Transverse colon (tissue), 4 donors: ENCODE results near the gene MOB3B. TPM values are rescaled to one million over a fixed set of nuclear protein-coding genes. Genes with fewer than 3 reads are reported as not detected.

Experiments used
- DNase-seq: peaks from one replicate; pipeline ENCODE4 v3.0.0-alpha.2; 2019
- H3K27ac ChIP-seq, 4 donors: fragments of 200-600 bp; sonication (generic); 2 replicates each; pipeline ENCODE4 v1.5.1; 2016 to 2018; ENCODE audit warnings: inconsistent platforms in 4 of 4
- H3K27me3 ChIP-seq: fragments of 200-600 bp; sonication (generic); 2 replicates; pipeline ENCODE4 v1.5.1; 2017; ENCODE audit warnings: inconsistent platforms
- H3K36me3 ChIP-seq, 4 donors: fragments of 200-600 bp; sonication (generic); 2 replicates each; pipeline ENCODE4 v1.5.1; 2017 to 2019; ENCODE audit warnings: inconsistent platforms in 4 of 4
- H3K4me1 ChIP-seq, 4 donors: fragments of 200-600 bp; sonication (generic); 2 replicates each; pipeline ENCODE4 v1.5.1; 2017 to 2020; ENCODE audit warnings: inconsistent platforms in 4 of 4
- H3K4me3 ChIP-seq, 4 donors: fragments of 200-600 bp; sonication (generic); 1 replicate in 1 of 4; 2 replicates in 3 of 4; pipeline versions ENCODE4 v1.5.1 to v1.6.1; 2017 to 2019; ENCODE audit warnings: inconsistent platforms in 4 of 4
- H3K9me3 ChIP-seq, 2 donors: fragments of 200-600 bp; sonication (generic); 2 replicates each; pipeline ENCODE4 v1.5.1; 2017 to 2019; ENCODE audit warnings: inconsistent platforms in 2 of 2
- CTCF ChIP-seq, 5 experiments: fragments of 200-600 bp in 3 of 5; fragments of 450-650 bp in 2 of 5; sonication (generic) in 3 of 5; IDR thresholded peaks; 1 replicate in 2 of 5; 2 replicates in 3 of 5; pipeline ENCODE4 v1.5.1; 2016 to 2017; ENCODE audit warnings: antibody characterized with exemption in 5 of 5, inconsistent platforms in 3 of 5, mild to moderate bottlenecking in 2 of 5, moderate library complexity in 1 of 5
- EP300 ChIP-seq: sonication (generic); formaldehyde crosslinking; IDR thresholded peaks from one replicate; pipeline ENCODE4 v1.6.1; 2017; ENCODE audit warnings: antibody characterized with exemption, low read depth
- POLR2A ChIP-seq: fragments of 450-650 bp; IDR thresholded peaks from one replicate; pipeline ENCODE4 v1.6.1; 2016; ENCODE audit warnings: antibody characterized with exemption, mild to moderate bottlenecking, moderate library complexity
- POLR2AphosphoS5 ChIP-seq, 3 donors: sonication (generic); formaldehyde crosslinking; IDR thresholded peaks; one replicate each; pipeline ENCODE4 v1.6.1; 2016; ENCODE audit warnings: antibody characterized with exemption in 3 of 3
- WGBS, 2 donors: methylation state at CpG; one replicate each; pipeline ENCODE4 v1.1.5; 2018; ENCODE audit warnings: low coverage in 1 of 2; 5-methylcytosine and 5-hydroxymethylcytosine counted together
- in situ Hi-C, 4 donors: fragments of 200-750 bp; cut with MboI; loops; one replicate each; pipeline versions ENCODE4 v1.15.0 to v1.15.1; 2017; ENCODE audit warnings: low sequenced_read_pairs in 3 of 4, low pct_ligation_motif_present in 1 of 4, low pct_unique_long_range_greater_than_20kb in 1 of 4
- intact Hi-C: fragments of 100-400 bp; cut with DNase I; formaldehyde crosslinking; loops from one replicate; pipeline ENCODE4 v1.15.1; 2023; ENCODE audit warnings: low total_unique reads
- total RNA-seq, 4 donors: library from RNA; depleted of rRNA; stranded (reverse); fragments of >200 nt; gene quantifications; one replicate each; pipeline ENCODE4 v1.1.0, GENCODE V29; 2016

The MOB3B gene
- total RNA-seq, 4 donors from 2014 or later: 18.3 to 39.7 (median 29.1) TPM

- intact Hi-C loops: no loop called here
- in situ Hi-C loops: no loop called here
- WGBS, 2 donors: 25 to 64% methylated on average over 1 of the region's 1 CpG
- Histone ChIP-seq H3K36me3 (no peaks in the 10 kb centered on the region), H3K4me1 (peaks cover 0 to 43% (median 2%) of the 10 kb centered on the region in 4 donors), H3K27me3 (no peaks in the 10 kb centered on the region), H3K9me3 (no peaks in the 10 kb centered on the region), H3K4me3 (no peak overlapping the region), H3K27ac (no peak overlapping the region)
- TF ChIP-seq POLR2A: no peak
- no peak for TF ChIP-seq CTCF (IDR thresholded peaks at IDR 0.05)
- no peak for TF ChIP-seq POLR2AphosphoS5 (IDR thresholded peaks at IDR 0.05)
- TF ChIP-seq EP300: no peak
- DNase-seq: no peak
These were observed 179.9 kb downstream of the MOB3B start for GRCh38 chr9:27349698-27350080.

GRCh38 chr9:27348785-27349697, 180.6 kb downstream of the MOB3B start:
- H3K27ac ChIP-seq: no peak overlapping the region
- intact Hi-C loops (no loop called here), in situ Hi-C loops (no loop called here)
- H3K27me3 ChIP-seq: no peaks in the 10 kb centered on the region
- H3K4me3 ChIP-seq: no peak overlapping the region
- WGBS, 2 donors: 39 to 59% methylated on average over 2 to 5 of the region's 5 CpGs
- H3K36me3 ChIP-seq: no peaks in the 10 kb centered on the region
- no peaks in the 10 kb centered on the region for H3K9me3 ChIP-seq
- DNase-seq: no peak
- TF ChIP-seq CTCF (IDR thresholded peaks at IDR 0.05) (no peak), POLR2A (no peak), EP300 (no peak), POLR2AphosphoS5 (IDR thresholded peaks at IDR 0.05) (no peak)
- H3K4me1 ChIP-seq: peaks cover 0 to 43% (median 2%) of the 10 kb centered on the region in 4 donors

GRCh38 chr9:27347889-27348288, 181.7 kb downstream of the MOB3B start:
- in situ Hi-C loops: no loop called here

More at GRCh38 chr9:27347889-27348288, 181.7 kb downstream of the MOB3B start:
- peaks cover 0 to 32% (median 2%) of the 10 kb centered on the region in 4 donors for H3K4me1 ChIP-seq
- H3K9me3 ChIP-seq: no peaks in the 10 kb centered on the region
- H3K27me3 ChIP-seq: no peaks in the 10 kb centered on the region
- WGBS, 2 donors: 79% methylated on average over 1 of the region's 1 CpG; no CpG with 5 or more reads in 1 of the 2 donors
- no peaks in the 10 kb centered on the region for H3K36me3 ChIP-seq
- no peak overlapping the region for H3K4me3 ChIP-seq
- DNase-seq: no peak
- TF ChIP-seq POLR2A (no peak), EP300 (no peak), POLR2AphosphoS5 (IDR thresholded peaks at IDR 0.05) (no peak), CTCF (IDR thresholded peaks at IDR 0.05) (no peak)
- intact Hi-C loops: no loop called here
- H3K27ac ChIP-seq: no peak overlapping the region
